Hepatocyte (in vitro differentiated cells): ENCODE measurements around the gene MBD6.

ENCODE experiments used
- CTCF ChIP-seq: fragments of 200-600 bp; sonication (generic); IDR thresholded peaks from 2 replicates; pipeline ENCODE4 v1.5.1; 2016; ENCODE audit warnings: antibody characterized with exemption, mild to moderate bottlenecking; ENCODE audit not compliant: poor library complexity
- EZH2 ChIP-seq: fragments of 200-600 bp; sonication (generic); IDR thresholded peaks from 2 replicates; pipeline ENCODE4 v1.6.1; 2016; ENCODE audit warnings: antibody characterized with exemption, mild to moderate bottlenecking, borderline replicate concordance
- EZH2phosphoT487 ChIP-seq: fragments of 200-600 bp; sonication (generic); IDR thresholded peaks from one replicate; pipeline ENCODE4 v1.6.1; 2018; ENCODE audit warnings: antibody characterized with exemption, mild to moderate bottlenecking, low read depth, moderate library complexity; ENCODE audit not compliant: unreplicated experiment, severe bottlenecking

GRCh38 chr12:57498571-57498970 lies 24.1 kb upstream of the MBD6 start:
- TF ChIP-seq CTCF (no peak), EZH2 (no peak), EZH2phosphoT487 (no peak)
